HL-60/S4 (cell line): Measurements from ENCODE around the gene GAS2L1.
"Not testable (repeated sequence)": the region's sequence is repeated elsewhere in the genome, so short reads cannot be mapped to it uniquely, and the experiment has no call there.

Experiments used
- in situ Hi-C: fragments of 300-500 bp; cut with MboI; formaldehyde crosslinking; loops from 2 replicates; pipeline ENCODE4 v1.14.3; 2022; ENCODE audit warnings: low sequenced_read_pairs

GAS2L1 gene

GRCh38 chr22:29340566-29340965 lies 34.1 kb downstream of the GAS2L1 start:
- in situ Hi-C loops = no loop called here

- in situ Hi-C loops = no loop called here
These were observed 34.8 kb downstream of the GAS2L1 start for GRCh38 chr22:29341056-29341848.

- in situ Hi-C loops = no loop called here
These were observed 35.3 kb downstream of the GAS2L1 start for GRCh38 chr22:29341849-29342127.

- in situ Hi-C loops = no loop called here
These were observed 35.7 kb downstream of the GAS2L1 start for GRCh38 chr22:29342177-29342576.

GRCh38 chr22:29342577-29343312 lies 36.3 kb downstream of the GAS2L1 start:
- in situ Hi-C loops = no loop called here

- in situ Hi-C loops = no loop called here
These were observed 36.9 kb downstream of the GAS2L1 start for GRCh38 chr22:29343313-29343805.

GRCh38 chr22:29344137-29344536 lies 37.7 kb downstream of the GAS2L1 start:
- in situ Hi-C loops = no loop called here

- in situ Hi-C loops = not testable (repeated sequence)
These were observed 38.4 kb downstream of the GAS2L1 start for GRCh38 chr22:29344889-29345288.

GRCh38 chr22:29345932-29346331 lies 39.5 kb downstream of the GAS2L1 start:
- in situ Hi-C loops = no loop called here

GRCh38 chr22:29346659-29347058 lies 40.2 kb downstream of the GAS2L1 start:
- in situ Hi-C loops = no loop called here

GRCh38 chr22:29348041-29348440 lies 41.6 kb downstream of the GAS2L1 start:
- in situ Hi-C loops = no loop called here

- in situ Hi-C loops = no loop called here
These were observed 42.5 kb downstream of the GAS2L1 start for GRCh38 chr22:29348956-29349355.

- in situ Hi-C loops = no loop called here
These were observed 44.6 kb downstream of the GAS2L1 start for GRCh38 chr22:29351042-29351441.

GRCh38 chr22:29351891-29352290 lies 45.4 kb downstream of the GAS2L1 start:
- in situ Hi-C loops = no loop called here

- in situ Hi-C loops = no loop called here
These were observed 46.3 kb downstream of the GAS2L1 start for GRCh38 chr22:29352778-29353177.

- in situ Hi-C loops = no loop called here
These were observed 46.8 kb downstream of the GAS2L1 start for GRCh38 chr22:29353286-29353685.

- in situ Hi-C loops = no loop called here
These were observed 47.4 kb downstream of the GAS2L1 start for GRCh38 chr22:29353860-29354259.

- in situ Hi-C loops = not testable (repeated sequence)
These were observed 50.9 kb downstream of the GAS2L1 start for GRCh38 chr22:29357193-29357890.

- in situ Hi-C loops = no loop called here
These were observed 53.0 kb downstream of the GAS2L1 start for GRCh38 chr22:29359469-29359868.
